Neutrophil (primary cell): Measurements from ENCODE around the gene CBX5.

ENCODE experiments used
- H3K27ac ChIP-seq: fragments of 200-600 bp; sonication (generic); 2 replicates; pipeline ENCODE4 v1.5.1; 2016; ENCODE audit warnings: mild to moderate bottlenecking, moderate library complexity
- H3K27me3 ChIP-seq: fragments of 200-600 bp; sonication (generic); 2 replicates; pipeline ENCODE4 v1.6.0; 2016; ENCODE audit warnings: mild to moderate bottlenecking
- H3K36me3 ChIP-seq: fragments of 200-600 bp; sonication (generic); 2 replicates; pipeline ENCODE4 v1.5.1; 2017
- H3K4me1 ChIP-seq, 2 experiments: fragments of 200-600 bp in 1 of 2; sonication (generic) in 1 of 2; 1 replicate in 1 of 2; 2 replicates in 1 of 2; pipeline versions ENCODE4 v1.5.1 to v1.6.1; 2013 to 2016; ENCODE audit warnings: low read depth in 1 of 2, low read length in 1 of 2, mild to moderate bottlenecking in 1 of 2, moderate library complexity in 1 of 2; ENCODE audit not compliant: control insufficient read depth in 1 of 2, insufficient read depth in 1 of 2
- H3K4me3 ChIP-seq, 2 experiments: fragments of 200-600 bp in 1 of 2; sonication (generic) in 1 of 2; 1 replicate in 1 of 2; 2 replicates in 1 of 2; pipeline ENCODE4 v1.5.1; 2013 to 2016; ENCODE audit warnings: low read depth in 1 of 2, low read length in 1 of 2, mild to moderate bottlenecking in 1 of 2, moderate library complexity in 1 of 2
- H3K9me3 ChIP-seq: fragments of 200-600 bp; sonication (generic); 2 replicates; pipeline ENCODE4 v1.5.1; 2016
- TF ChIP-seq, protein P1 (sequence below): fragments of 200-600 bp; sonication (generic); IDR thresholded peaks from 2 replicates; pipeline ENCODE4 v1.5.1; 2016; ENCODE audit warnings: antibody characterized with exemption

The CBX5 gene

DNA sequence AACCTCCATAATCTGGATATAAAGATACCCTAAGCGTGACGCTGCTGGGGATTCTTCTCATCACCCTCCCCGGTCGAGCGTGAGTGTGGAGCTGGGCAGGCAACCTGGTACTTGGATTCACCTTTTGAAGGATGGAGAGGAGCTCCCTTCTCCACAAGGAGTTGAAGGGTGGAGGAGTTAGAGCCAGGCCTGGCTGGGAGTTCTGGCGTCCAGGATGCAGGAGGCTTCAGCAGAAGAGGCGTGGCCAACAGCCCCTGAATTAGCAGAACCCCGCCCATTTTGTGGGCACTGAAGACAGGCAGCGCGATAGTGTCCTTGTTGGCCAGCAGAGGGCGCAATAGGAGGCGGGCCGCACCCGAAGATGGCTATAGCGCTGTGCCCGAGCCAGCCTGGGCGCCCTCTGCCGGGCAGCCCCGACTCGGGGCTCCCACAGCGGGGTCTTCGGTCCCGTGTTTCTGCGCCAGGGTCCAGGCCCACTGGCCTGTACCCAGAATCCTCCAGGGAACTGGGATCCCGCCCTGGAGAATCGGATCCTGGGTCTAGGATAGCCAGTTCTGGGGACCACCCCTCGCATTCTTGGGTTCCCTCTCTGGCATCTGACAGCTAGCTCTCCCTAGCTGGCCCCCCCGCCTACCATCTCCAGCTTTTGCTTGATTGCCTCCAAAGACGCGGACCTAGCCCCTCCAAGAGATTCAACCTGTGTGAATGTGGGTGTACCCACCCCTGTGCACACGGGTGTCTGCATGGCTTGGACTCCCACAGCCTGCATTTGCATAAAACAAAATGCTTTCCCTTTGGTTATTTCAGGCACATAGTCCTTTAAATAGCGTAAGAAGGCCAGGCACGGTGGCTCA is 65.1 kb downstream of the CBX5 start:
- H3K9me3 ChIP-seq, result no peaks in the 10 kb centered on the region
- H3K27me3 ChIP-seq, result peaks cover 97% of the 10 kb centered on the region
- TF ChIP-seq, protein P1, sequence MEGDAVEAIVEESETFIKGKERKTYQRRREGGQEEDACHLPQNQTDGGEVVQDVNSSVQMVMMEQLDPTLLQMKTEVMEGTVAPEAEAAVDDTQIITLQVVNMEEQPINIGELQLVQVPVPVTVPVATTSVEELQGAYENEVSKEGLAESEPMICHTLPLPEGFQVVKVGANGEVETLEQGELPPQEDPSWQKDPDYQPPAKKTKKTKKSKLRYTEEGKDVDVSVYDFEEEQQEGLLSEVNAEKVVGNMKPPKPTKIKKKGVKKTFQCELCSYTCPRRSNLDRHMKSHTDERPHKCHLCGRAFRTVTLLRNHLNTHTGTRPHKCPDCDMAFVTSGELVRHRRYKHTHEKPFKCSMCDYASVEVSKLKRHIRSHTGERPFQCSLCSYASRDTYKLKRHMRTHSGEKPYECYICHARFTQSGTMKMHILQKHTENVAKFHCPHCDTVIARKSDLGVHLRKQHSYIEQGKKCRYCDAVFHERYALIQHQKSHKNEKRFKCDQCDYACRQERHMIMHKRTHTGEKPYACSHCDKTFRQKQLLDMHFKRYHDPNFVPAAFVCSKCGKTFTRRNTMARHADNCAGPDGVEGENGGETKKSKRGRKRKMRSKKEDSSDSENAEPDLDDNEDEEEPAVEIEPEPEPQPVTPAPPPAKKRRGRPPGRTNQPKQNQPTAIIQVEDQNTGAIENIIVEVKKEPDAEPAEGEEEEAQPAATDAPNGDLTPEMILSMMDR, result peak; percentile 95
- no peaks in the 10 kb centered on the region for H3K36me3 ChIP-seq
- peaks cover 31 to 34% of the 10 kb centered on the region in 2 experiments for H3K4me1 ChIP-seq
- no peak overlapping the region for H3K27ac ChIP-seq
- H3K4me3 ChIP-seq, result peak overlapping the region; percentile 16 to 39

GRCh38 chr12:54213079-54213478 is 66.8 kb downstream of the CBX5 start:
- H3K27me3 ChIP-seq, result peaks cover 99% of the 10 kb centered on the region
- H3K36me3 ChIP-seq, result no peaks in the 10 kb centered on the region
- H3K4me1 ChIP-seq, result peaks cover 31 to 34% of the 10 kb centered on the region in 2 experiments
- no peak overlapping the region for H3K27ac ChIP-seq
- TF ChIP-seq, protein P1, result no peak
- H3K4me3 ChIP-seq, result no peak overlapping the region
- H3K9me3 ChIP-seq, result no peaks in the 10 kb centered on the region

DNA sequence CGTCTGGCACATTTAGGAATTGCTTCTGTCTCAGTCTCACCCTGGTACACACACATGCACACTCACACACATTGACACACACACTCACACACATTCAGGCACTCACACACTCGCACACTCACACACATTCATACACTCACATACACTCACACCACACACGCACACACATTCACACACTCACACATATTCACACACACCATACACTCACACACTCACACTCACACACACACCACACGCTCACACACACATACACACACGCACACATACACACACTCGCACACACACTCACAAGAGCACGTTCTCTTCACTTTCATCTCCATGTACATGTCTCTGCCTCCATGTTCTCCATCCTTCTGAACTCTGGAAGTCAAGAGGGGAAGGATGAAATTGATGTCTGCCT is 68.0 kb downstream of the CBX5 start:
- Histone ChIP-seq H3K27me3 (peaks cover 99% of the 10 kb centered on the region), H3K9me3 (no peaks in the 10 kb centered on the region), H3K4me1 (peaks cover 20 to 24% of the 10 kb centered on the region in 2 experiments), H3K4me3 (no peak overlapping the region), H3K36me3 (no peaks in the 10 kb centered on the region), H3K27ac (no peak overlapping the region)
- TF ChIP-seq, protein P1, result no peak

- peaks cover 99% of the 10 kb centered on the region for H3K27me3 ChIP-seq
- no peaks in the 10 kb centered on the region for H3K9me3 ChIP-seq
- no peak overlapping the region for H3K4me3 ChIP-seq
- TF ChIP-seq, protein P1, result no peak
- H3K4me1 ChIP-seq, result peaks cover 6 to 10% of the 10 kb centered on the region in 2 experiments
- H3K36me3 ChIP-seq, result no peaks in the 10 kb centered on the region
- no peak overlapping the region for H3K27ac ChIP-seq
Observed at GRCh38 chr12:54210400-54210790, 69.5 kb downstream of the CBX5 start.

DNA sequence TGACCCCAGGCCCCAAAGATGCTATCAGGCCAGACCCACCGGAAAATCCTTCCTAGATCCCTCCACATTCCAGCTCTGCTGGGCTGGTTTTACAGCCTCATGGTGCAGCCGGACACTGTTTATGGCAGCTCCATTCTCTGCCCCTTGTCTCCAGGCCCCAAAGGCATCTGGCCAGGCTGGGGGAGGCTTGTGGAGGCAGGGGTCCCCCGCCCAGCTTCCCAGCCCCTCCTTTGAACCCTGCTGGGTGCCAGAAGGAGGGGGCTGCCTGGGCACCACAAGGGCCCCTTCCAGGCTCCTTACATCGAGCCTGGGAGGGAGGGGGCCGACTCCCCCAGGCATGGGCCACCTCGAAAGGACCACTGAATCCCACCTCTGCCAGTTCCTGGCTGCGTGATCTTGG is 71.3 kb downstream of the CBX5 start:
- no peaks in the 10 kb centered on the region for H3K36me3 ChIP-seq
- H3K4me3 ChIP-seq, result no peak overlapping the region
- H3K9me3 ChIP-seq, result no peaks in the 10 kb centered on the region
- H3K27me3 ChIP-seq, result peaks cover 99% of the 10 kb centered on the region
- TF ChIP-seq, protein P1, result no peak
- no peaks in the 10 kb centered on the region for H3K4me1 ChIP-seq
- no peak overlapping the region for H3K27ac ChIP-seq
